SK-N-SH (cell line): Measurements from ENCODE around the gene SKP2.

Source experiments
- EZH2phosphoT487 ChIP-seq: fragments of 200-600 bp; sonication (generic); IDR thresholded peaks from 2 replicates; pipeline ENCODE4 v1.6.1; 2017; ENCODE audit warnings: low read depth, mixed run types, mild to moderate bottlenecking, antibody characterized with exemption, moderate library complexity, borderline replicate concordance
- FOXM1 ChIP-seq: IDR thresholded peaks from 2 replicates; pipeline ENCODE4 v1.4.0; 2012; ENCODE audit warnings: low read depth, mild to moderate bottlenecking
- GABPA ChIP-seq: IDR thresholded peaks from 2 replicates; pipeline ENCODE4 v1.4.0; 2012; ENCODE audit warnings: low read depth, mild to moderate bottlenecking
- POLR2AphosphoS5 ChIP-seq: IDR thresholded peaks from 2 replicates; pipeline ENCODE4 v1.6.1; 2012; ENCODE audit warnings: low read depth, low read length
- TF ChIP-seq, protein P1 (sequence below): fragments of 200-600 bp; sonication (generic); IDR thresholded peaks from 2 replicates; pipeline ENCODE4 v1.6.1; 2017; ENCODE audit warnings: antibody characterized with exemption, mild to moderate bottlenecking, moderate library complexity
- TF ChIP-seq, protein P2 (sequence below): IDR thresholded peaks from 2 replicates; pipeline ENCODE4 v1.4.0; 2012; ENCODE audit warnings: low read depth
- TF ChIP-seq, protein P3 (sequence below): IDR thresholded peaks from 2 replicates; pipeline ENCODE4 v1.6.1; 2012; ENCODE audit warnings: mild to moderate bottlenecking, low read depth, low read length, moderate library complexity
- TF ChIP-seq, protein P4 (sequence below): IDR thresholded peaks from 2 replicates; pipeline ENCODE4 v1.4.0; 2012; ENCODE audit warnings: low read depth, borderline replicate concordance

DNA sequence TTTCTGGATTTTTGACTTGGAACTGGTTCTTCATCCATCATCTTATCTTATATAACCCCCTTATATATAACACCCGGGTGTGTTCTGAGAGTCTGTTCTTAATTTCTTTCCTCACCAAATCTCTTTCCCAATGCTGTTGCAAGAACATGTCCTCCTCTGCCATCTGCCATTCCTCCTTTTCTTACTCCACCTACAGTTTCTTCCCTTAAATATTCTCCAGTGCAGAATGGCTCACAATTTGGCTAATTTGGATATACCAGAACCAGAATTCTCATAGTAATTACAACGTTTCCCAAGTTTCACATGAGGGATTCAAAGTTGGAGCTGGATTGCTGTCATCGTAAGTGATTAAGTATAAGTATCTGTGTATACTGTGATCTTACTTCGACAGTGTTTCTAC, 28.0 kb downstream of the SKP2 start:
- TF ChIP-seq, protein P1, sequence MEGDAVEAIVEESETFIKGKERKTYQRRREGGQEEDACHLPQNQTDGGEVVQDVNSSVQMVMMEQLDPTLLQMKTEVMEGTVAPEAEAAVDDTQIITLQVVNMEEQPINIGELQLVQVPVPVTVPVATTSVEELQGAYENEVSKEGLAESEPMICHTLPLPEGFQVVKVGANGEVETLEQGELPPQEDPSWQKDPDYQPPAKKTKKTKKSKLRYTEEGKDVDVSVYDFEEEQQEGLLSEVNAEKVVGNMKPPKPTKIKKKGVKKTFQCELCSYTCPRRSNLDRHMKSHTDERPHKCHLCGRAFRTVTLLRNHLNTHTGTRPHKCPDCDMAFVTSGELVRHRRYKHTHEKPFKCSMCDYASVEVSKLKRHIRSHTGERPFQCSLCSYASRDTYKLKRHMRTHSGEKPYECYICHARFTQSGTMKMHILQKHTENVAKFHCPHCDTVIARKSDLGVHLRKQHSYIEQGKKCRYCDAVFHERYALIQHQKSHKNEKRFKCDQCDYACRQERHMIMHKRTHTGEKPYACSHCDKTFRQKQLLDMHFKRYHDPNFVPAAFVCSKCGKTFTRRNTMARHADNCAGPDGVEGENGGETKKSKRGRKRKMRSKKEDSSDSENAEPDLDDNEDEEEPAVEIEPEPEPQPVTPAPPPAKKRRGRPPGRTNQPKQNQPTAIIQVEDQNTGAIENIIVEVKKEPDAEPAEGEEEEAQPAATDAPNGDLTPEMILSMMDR, result no peak
- TF ChIP-seq EZH2phosphoT487, result no peak
- TF ChIP-seq, protein P2, sequence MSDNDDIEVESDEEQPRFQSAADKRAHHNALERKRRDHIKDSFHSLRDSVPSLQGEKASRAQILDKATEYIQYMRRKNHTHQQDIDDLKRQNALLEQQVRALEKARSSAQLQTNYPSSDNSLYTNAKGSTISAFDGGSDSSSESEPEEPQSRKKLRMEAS, result no peak
- no peak for TF ChIP-seq FOXM1
- TF ChIP-seq POLR2AphosphoS5, result no peak
- TF ChIP-seq, protein P3, sequence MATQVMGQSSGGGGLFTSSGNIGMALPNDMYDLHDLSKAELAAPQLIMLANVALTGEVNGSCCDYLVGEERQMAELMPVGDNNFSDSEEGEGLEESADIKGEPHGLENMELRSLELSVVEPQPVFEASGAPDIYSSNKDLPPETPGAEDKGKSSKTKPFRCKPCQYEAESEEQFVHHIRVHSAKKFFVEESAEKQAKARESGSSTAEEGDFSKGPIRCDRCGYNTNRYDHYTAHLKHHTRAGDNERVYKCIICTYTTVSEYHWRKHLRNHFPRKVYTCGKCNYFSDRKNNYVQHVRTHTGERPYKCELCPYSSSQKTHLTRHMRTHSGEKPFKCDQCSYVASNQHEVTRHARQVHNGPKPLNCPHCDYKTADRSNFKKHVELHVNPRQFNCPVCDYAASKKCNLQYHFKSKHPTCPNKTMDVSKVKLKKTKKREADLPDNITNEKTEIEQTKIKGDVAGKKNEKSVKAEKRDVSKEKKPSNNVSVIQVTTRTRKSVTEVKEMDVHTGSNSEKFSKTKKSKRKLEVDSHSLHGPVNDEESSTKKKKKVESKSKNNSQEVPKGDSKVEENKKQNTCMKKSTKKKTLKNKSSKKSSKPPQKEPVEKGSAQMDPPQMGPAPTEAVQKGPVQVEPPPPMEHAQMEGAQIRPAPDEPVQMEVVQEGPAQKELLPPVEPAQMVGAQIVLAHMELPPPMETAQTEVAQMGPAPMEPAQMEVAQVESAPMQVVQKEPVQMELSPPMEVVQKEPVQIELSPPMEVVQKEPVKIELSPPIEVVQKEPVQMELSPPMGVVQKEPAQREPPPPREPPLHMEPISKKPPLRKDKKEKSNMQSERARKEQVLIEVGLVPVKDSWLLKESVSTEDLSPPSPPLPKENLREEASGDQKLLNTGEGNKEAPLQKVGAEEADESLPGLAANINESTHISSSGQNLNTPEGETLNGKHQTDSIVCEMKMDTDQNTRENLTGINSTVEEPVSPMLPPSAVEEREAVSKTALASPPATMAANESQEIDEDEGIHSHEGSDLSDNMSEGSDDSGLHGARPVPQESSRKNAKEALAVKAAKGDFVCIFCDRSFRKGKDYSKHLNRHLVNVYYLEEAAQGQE, result no peak
- TF ChIP-seq, protein P4, sequence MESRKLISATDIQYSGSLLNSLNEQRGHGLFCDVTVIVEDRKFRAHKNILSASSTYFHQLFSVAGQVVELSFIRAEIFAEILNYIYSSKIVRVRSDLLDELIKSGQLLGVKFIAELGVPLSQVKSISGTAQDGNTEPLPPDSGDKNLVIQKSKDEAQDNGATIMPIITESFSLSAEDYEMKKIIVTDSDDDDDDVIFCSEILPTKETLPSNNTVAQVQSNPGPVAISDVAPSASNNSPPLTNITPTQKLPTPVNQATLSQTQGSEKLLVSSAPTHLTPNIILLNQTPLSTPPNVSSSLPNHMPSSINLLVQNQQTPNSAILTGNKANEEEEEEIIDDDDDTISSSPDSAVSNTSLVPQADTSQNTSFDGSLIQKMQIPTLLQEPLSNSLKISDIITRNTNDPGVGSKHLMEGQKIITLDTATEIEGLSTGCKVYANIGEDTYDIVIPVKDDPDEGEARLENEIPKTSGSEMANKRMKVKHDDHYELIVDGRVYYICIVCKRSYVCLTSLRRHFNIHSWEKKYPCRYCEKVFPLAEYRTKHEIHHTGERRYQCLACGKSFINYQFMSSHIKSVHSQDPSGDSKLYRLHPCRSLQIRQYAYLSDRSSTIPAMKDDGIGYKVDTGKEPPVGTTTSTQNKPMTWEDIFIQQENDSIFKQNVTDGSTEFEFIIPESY, result no peak
- TF ChIP-seq GABPA, result no peak
